GM12878 (cell line): Measurements from ENCODE around the gene TRAPPC11. TPM values are rescaled to one million over a fixed set of nuclear protein-coding genes. Genes with fewer than 3 reads are reported as not detected.

ENCODE experiments used
- ATAC-seq: fragments of 200-7000 bp; cut with Tn5 transposase; 3 replicates; pipeline ENCODE4 v1.9.1; 2020; ENCODE audit warnings: mild to moderate bottlenecking, moderate library complexity
- BruUV-seq: library from RNA; stranded (reverse); fragments of 400-500 nt; replicated peaks from 2 replicates; lab custom pipeline; 2021; lab: Mats Ljungman, UMichigan
- CTCF ChIA-PET: fragments of 300-600 bp; sonication (Branson Sonifier 250); formaldehyde crosslinking; extraction: SDS; loops from one replicate; lab custom pipeline; 2021; ENCODE audit warnings: inconsistent platforms; lab: Yijun Ruan, JAX
- POLR2A ChIA-PET: fragments of 350-600 bp; formaldehyde crosslinking; extraction: SDS; loops from one replicate; lab custom pipeline; 2021; ENCODE audit warnings: inconsistent platforms; lab: Charles Lee
- RAD21 ChIA-PET: fragments of 300-600 bp; sonication (Branson Sonifier 250); formaldehyde crosslinking; loops from one replicate; lab custom pipeline; 2023; ENCODE audit warnings: antibody characterized with exemption; ENCODE audit not compliant: unreplicated experiment; lab: Charles Lee
- SMC1A ChIA-PET: fragments of 300-600 bp; sonication (Branson Sonifier 250); formaldehyde crosslinking; loops from one replicate; lab custom pipeline; 2023; ENCODE audit not compliant: unreplicated experiment, uncharacterized antibody; lab: Charles Lee
- DNase-seq: peaks from one replicate; pipeline ENCODE4 v3.0.0-alpha.2; 2011; ENCODE audit warnings: low read depth, low spot score
- FAIRE-seq: peaks from 3 replicates; lab custom pipeline; 2011; peaks lifted over from hg19 to GRCh38; lab: Jason Lieb, UNC
- H2AFZ ChIP-seq: 2 replicates; pipeline ENCODE4 v1.6.0; 2011; ENCODE audit warnings: low read depth, low read length, control low read depth; ENCODE audit not compliant: control insufficient read depth
- H3K27ac ChIP-seq: 2 replicates; pipeline ENCODE4 v1.5.1; 2011; ENCODE audit warnings: control low read depth; ENCODE audit not compliant: control insufficient read depth, insufficient read depth
- H3K27me3 ChIP-seq, 2 experiments: replicated peaks in 1 of 2; 2 replicates each; pipeline versions ENCODE4 v1.6.0 to v1.6.1; 2011; ENCODE audit warnings: low read length in 1 of 2; ENCODE audit not compliant: control insufficient read depth in 2 of 2, insufficient read depth in 2 of 2
- H3K36me3 ChIP-seq, 2 experiments: 2 replicates each; pipeline ENCODE4 v1.5.1; 2011; ENCODE audit warnings: low read length in 1 of 2; ENCODE audit not compliant: control insufficient read depth in 2 of 2, insufficient read depth in 2 of 2
- H3K4me1 ChIP-seq: 2 replicates; pipeline ENCODE4 v1.6.1; 2011; ENCODE audit warnings: mild to moderate bottlenecking, low read length, moderate library complexity, mixed read lengths; ENCODE audit not compliant: control insufficient read depth, insufficient read depth
- H3K4me2 ChIP-seq: 2 replicates; pipeline ENCODE4 v1.6.0; 2011; ENCODE audit warnings: control low read depth; ENCODE audit not compliant: control insufficient read depth, insufficient read depth
- H3K4me3 ChIP-seq: fragments of 200-600 bp; sonication (generic); 2 replicates; pipeline ENCODE4 v1.5.1; 2016
- H3K79me2 ChIP-seq: 2 replicates; pipeline ENCODE4 v1.6.0; 2011; ENCODE audit warnings: low read length; ENCODE audit not compliant: control insufficient read depth, insufficient read depth
- H3K9ac ChIP-seq: 2 replicates; pipeline ENCODE4 v1.8.0; 2011; ENCODE audit warnings: low read length, control low read depth, mixed read lengths; ENCODE audit not compliant: control insufficient read depth, insufficient read depth
- H3K9me3 ChIP-seq: replicated peaks from 3 replicates; pipeline ENCODE4 v1.5.1; 2011; ENCODE audit warnings: mild to moderate bottlenecking, low read length; ENCODE audit not compliant: control insufficient read depth, insufficient read depth
- H4K20me1 ChIP-seq: 2 replicates; pipeline ENCODE4 v1.6.0; 2011; ENCODE audit not compliant: control insufficient read depth, insufficient read depth
- BACH1 ChIP-seq: fragments of 450-650 bp; IDR thresholded peaks from 2 replicates; pipeline ENCODE4 v1.6.1; 2017; ENCODE audit warnings: mild to moderate bottlenecking, borderline replicate concordance
- BCL11A ChIP-seq: IDR thresholded peaks from 2 replicates; pipeline ENCODE4 v1.6.1; 2011; ENCODE audit warnings: low read depth, low read length
- CREM ChIP-seq: IDR thresholded peaks from 2 replicates; pipeline ENCODE4 v1.6.1; 2014; ENCODE audit warnings: antibody characterized with exemption, low read depth
- ESRRA ChIP-seq: IDR thresholded peaks from 2 replicates; pipeline ENCODE4 v1.6.1; 2012; ENCODE audit warnings: mild to moderate bottlenecking, low read length, improper control_type of control experiment
- GABPA ChIP-seq: IDR thresholded peaks from 2 replicates; pipeline ENCODE4 v1.6.1; 2014; ENCODE audit warnings: antibody characterized with exemption, low read depth, mild to moderate bottlenecking, inconsistent platforms
- HDAC6 ChIP-seq: fragments of 200-600 bp; sonication (generic); IDR thresholded peaks from one replicate; pipeline ENCODE4 v1.8.0; 2017; ENCODE audit warnings: antibody characterized with exemption; ENCODE audit not compliant: unreplicated experiment
- IKZF2 ChIP-seq, 2 experiments: fragments of 450-650 bp; IDR thresholded peaks; 2 replicates each; pipeline ENCODE4 v1.6.1; 2017; ENCODE audit warnings: mild to moderate bottlenecking in 2 of 2, moderate library complexity in 2 of 2
- LARP7 ChIP-seq: fragments of 450-650 bp; IDR thresholded peaks from 2 replicates; pipeline ENCODE4 v1.6.1; 2017; ENCODE audit warnings: mild to moderate bottlenecking
- MEF2B ChIP-seq: fragments of 450-650 bp; IDR thresholded peaks from 2 replicates; pipeline ENCODE4 v1.6.1; 2018; ENCODE audit warnings: mild to moderate bottlenecking, moderate library complexity; ENCODE audit not compliant: partially characterized antibody, poor library complexity, severe bottlenecking
- NFXL1 ChIP-seq: fragments of 450-650 bp; IDR thresholded peaks from 2 replicates; pipeline ENCODE4 v1.6.1; 2017; ENCODE audit warnings: antibody characterized with exemption, mild to moderate bottlenecking, borderline replicate concordance
- RB1 ChIP-seq: fragments of 450-650 bp; formaldehyde crosslinking; IDR thresholded peaks from 2 replicates; pipeline ENCODE4 v1.6.1; 2017; ENCODE audit warnings: mild to moderate bottlenecking, borderline replicate concordance
- SMAD5 ChIP-seq: IDR thresholded peaks from 2 replicates; pipeline ENCODE4 v1.6.1; 2016; ENCODE audit warnings: antibody characterized with exemption, low read depth
- SMARCA5 ChIP-seq: fragments of 450-650 bp; IDR thresholded peaks from 2 replicates; pipeline ENCODE4 v1.6.1; 2017; ENCODE audit warnings: mild to moderate bottlenecking
- SUZ12 ChIP-seq: fragments of 200-600 bp; sonication (generic); IDR thresholded peaks from one replicate; pipeline ENCODE4 v1.6.1; 2018; ENCODE audit warnings: antibody characterized with exemption, mild to moderate bottlenecking; ENCODE audit not compliant: unreplicated experiment
- YY1 ChIP-seq: IDR thresholded peaks from 2 replicates; pipeline ENCODE4 v1.6.1; 2011; ENCODE audit warnings: low read depth, mild to moderate bottlenecking, low read length
- ZNF24 ChIP-seq: fragments of 450-650 bp; IDR thresholded peaks from 2 replicates; pipeline ENCODE4 v1.6.1; 2017; ENCODE audit warnings: antibody characterized with exemption, mild to moderate bottlenecking
- ZNF384 ChIP-seq: IDR thresholded peaks from 2 replicates; pipeline ENCODE4 v1.6.1; 2012; ENCODE audit warnings: low read depth, mild to moderate bottlenecking, low read length, improper control_type of control experiment, borderline replicate concordance
- WGBS: methylation state at CpG from one replicate; pipeline ENCODE4 v1.1.6; 2016; ENCODE audit warnings: low lambda C conversion rate; ENCODE audit not compliant: insufficient replicate concordance, insufficient coverage; ENCODE audit errors: missing lambda C conversion rate; 5-methylcytosine and 5-hydroxymethylcytosine counted together
- in situ Hi-C: fragments of 300-500 bp; cut with MboI; formaldehyde crosslinking; loops from 9 replicates; pipeline ENCODE4 v1.14.3; 2018; ENCODE audit warnings: mixed read lengths
- intact Hi-C: fragments of 100-400 bp; cut with micrococcal nuclease; formaldehyde crosslinking; loops from one replicate; pipeline ENCODE4 v1.14.2; 2022; ENCODE audit not compliant: unreplicated experiment
- polyA plus RNA-seq, 11 experiments: library from polyadenylated mRNA; depleted of rRNA in 4 of 11; unstranded in 6 of 11; stranded (reverse) in 5 of 11; fragments of >200 nt; fragmentation: Nextera tagmentation in 4 of 11; fragmentation: Illumina TruSeq in 1 of 11; extraction: Ambion mirVana in 4 of 11; extraction: Trizol in 1 of 11; gene quantifications; 1 replicate in 1 of 11; 2 replicates in 10 of 11; pipeline versions ENCODE4 v1.2.1 to v1.2.3, GENCODE V29; 2011 to 2016; ENCODE audit warnings: inconsistent platforms in 2 of 11, missing spikeins in 2 of 11, low read depth in 1 of 11
- total RNA-seq, 4 experiments: library from RNA; depleted of rRNA in 3 of 4; stranded (reverse); fragments of >200 nt in 3 of 4; fragmentation: Illumina TruSeq in 1 of 4; extraction: Trizol in 1 of 4; gene quantifications; 2 replicates each; pipeline versions ENCODE4 v1.2.1 to v1.2.3, GENCODE V29; 2013 to 2021
- TF ChIP-seq, protein P1 (sequence below): fragments of 450-650 bp; IDR thresholded peaks from 2 replicates; pipeline ENCODE4 v1.6.1; 2018; ENCODE audit warnings: mild to moderate bottlenecking, low read depth, moderate library complexity; ENCODE audit not compliant: partially characterized antibody
- TF ChIP-seq, protein P2 (sequence below): fragments of 450-650 bp; IDR thresholded peaks from 2 replicates; pipeline ENCODE4 v1.6.1; 2017; ENCODE audit warnings: antibody characterized with exemption, mild to moderate bottlenecking, moderate library complexity

Gene TRAPPC11
- total and polyA plus RNA-seq, 10 of the 15 experiments (the other 5 are each of a cell fraction or from before 2014, with no cell fraction given): 7.3 to 40.5 (median 22.3) TPM

DNA sequence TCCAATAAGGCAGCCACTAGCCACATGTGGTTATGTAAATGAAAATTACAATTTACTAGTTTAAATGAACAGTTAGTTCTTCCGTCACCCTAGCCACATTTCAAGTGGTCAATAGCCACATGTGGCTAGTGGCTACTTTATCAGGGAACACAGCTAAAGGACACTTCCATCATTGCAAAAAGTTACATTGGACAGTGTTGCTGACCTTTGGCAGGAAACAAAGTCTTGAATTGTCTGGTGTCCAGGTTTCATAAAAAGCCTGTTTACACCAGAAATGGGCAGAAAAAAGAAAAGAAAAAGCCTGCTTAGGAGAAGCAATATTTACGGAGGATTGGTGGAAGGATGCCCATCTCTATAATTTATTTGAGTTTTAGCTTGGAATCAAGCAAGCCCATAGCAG lies 38.7 kb upstream of the TRAPPC11 start (continued):
- TF ChIP-seq, protein P1, sequence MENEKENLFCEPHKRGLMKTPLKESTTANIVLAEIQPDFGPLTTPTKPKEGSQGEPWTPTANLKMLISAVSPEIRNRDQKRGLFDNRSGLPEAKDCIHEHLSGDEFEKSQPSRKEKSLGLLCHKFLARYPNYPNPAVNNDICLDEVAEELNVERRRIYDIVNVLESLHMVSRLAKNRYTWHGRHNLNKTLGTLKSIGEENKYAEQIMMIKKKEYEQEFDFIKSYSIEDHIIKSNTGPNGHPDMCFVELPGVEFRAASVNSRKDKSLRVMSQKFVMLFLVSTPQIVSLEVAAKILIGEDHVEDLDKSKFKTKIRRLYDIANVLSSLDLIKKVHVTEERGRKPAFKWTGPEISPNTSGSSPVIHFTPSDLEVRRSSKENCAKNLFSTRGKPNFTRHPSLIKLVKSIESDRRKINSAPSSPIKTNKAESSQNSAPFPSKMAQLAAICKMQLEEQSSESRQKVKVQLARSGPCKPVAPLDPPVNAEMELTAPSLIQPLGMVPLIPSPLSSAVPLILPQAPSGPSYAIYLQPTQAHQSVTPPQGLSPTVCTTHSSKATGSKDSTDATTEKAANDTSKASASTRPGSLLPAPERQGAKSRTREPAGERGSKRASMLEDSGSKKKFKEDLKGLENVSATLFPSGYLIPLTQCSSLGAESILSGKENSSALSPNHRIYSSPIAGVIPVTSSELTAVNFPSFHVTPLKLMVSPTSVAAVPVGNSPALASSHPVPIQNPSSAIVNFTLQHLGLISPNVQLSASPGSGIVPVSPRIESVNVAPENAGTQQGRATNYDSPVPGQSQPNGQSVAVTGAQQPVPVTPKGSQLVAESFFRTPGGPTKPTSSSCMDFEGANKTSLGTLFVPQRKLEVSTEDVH: no peak
- TF ChIP-seq SUZ12: no peak
- TF ChIP-seq ZNF24: no peak
- TF ChIP-seq, protein P2, sequence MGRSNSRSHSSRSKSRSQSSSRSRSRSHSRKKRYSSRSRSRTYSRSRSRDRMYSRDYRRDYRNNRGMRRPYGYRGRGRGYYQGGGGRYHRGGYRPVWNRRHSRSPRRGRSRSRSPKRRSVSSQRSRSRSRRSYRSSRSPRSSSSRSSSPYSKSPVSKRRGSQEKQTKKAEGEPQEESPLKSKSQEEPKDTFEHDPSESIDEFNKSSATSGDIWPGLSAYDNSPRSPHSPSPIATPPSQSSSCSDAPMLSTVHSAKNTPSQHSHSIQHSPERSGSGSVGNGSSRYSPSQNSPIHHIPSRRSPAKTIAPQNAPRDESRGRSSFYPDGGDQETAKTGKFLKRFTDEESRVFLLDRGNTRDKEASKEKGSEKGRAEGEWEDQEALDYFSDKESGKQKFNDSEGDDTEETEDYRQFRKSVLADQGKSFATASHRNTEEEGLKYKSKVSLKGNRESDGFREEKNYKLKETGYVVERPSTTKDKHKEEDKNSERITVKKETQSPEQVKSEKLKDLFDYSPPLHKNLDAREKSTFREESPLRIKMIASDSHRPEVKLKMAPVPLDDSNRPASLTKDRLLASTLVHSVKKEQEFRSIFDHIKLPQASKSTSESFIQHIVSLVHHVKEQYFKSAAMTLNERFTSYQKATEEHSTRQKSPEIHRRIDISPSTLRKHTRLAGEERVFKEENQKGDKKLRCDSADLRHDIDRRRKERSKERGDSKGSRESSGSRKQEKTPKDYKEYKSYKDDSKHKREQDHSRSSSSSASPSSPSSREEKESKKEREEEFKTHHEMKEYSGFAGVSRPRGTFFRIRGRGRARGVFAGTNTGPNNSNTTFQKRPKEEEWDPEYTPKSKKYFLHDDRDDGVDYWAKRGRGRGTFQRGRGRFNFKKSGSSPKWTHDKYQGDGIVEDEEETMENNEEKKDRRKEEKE: no peak
- TF ChIP-seq YY1: no peak
- no peak for TF ChIP-seq CREM
- no peak for TF ChIP-seq ESRRA

DNA sequence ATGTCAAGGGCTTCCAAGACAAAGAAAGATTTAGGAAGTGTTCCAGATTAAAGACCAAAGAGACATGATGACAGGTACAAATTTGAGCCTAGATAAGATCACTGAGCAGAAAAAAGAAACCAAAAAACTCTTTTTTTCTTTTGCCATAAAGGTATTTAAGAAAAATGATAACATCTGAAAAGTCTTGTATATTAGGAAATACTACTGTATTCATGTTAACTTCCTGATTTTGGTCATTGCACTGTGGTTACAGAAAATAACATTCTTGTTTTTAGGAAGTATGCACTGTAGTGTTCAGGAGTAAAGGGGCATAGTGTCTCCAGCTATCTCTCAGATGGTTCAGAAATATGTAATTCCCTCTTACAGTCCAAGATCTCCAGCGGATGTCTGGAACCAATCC lies 37.2 kb upstream of the TRAPPC11 start:
- ChIA-PET RAD21 (no interaction called here), POLR2A (no interaction called here), CTCF (interaction anchor here (1.9 kb wide), 1 partner anchor 100 kb away, joined by 7 read pairs; no protein-coding TSS in a partner anchor), SMC1A (no interaction called here)
- Histone ChIP-seq H3K9me3 (no peaks in the 10 kb centered on the region), H3K36me3 (no peaks in the 10 kb centered on the region), H3K4me2 (no peak overlapping the region), H3K4me1 (no peaks in the 10 kb centered on the region), H3K27me3 (peaks cover 0 to 2% of the 10 kb centered on the region in 2 experiments; a peak in 1 of 4 replicates), H3K27ac (no peak overlapping the region), H3K79me2 (no peaks in the 10 kb centered on the region), H4K20me1 (no peaks in the 10 kb centered on the region), H3K4me3 (no peak overlapping the region), H2AFZ (no peak overlapping the region), H3K9ac (no peak overlapping the region)
- in situ Hi-C loops: no loop called here
- BruUV-seq: no TSS peak
- WGBS: 0% methylated on average over 1 of the region's 1 CpG
- TF ChIP-seq GABPA (no peak), SUZ12 (no peak), MEF2B (no peak), SMARCA5 (no peak), BCL11A (no peak), ZNF384 (no peak), BACH1 (no peak), HDAC6 (no peak), LARP7 (no peak), SMAD5 (no peak), IKZF2 (IDR thresholded peaks at IDR 0.05) (no peak), NFXL1 (no peak), RB1 (no peak)
- intact Hi-C loops: loop anchor here (10.0 kb wide), 2 partner anchors 473 to 543 kb away; no protein-coding TSS in a partner anchor
- ATAC-seq: no peak
- DNase-seq: no peak
- no peak for FAIRE-seq
